A549 (cell line): ENCODE results near the gene MLST8. TPM values are rescaled to one million over a fixed set of nuclear protein-coding genes. Genes with fewer than 3 reads are reported as not detected.
A peak's percentile ranks its signal among the peaks of the same experiment; 100 is the strongest.

Experiments
- ATAC-seq, 2 experiments: fragments of 200-7000 bp in 1 of 2; fragments of >200 bp in 1 of 2; cut with Nextera tagmentation in 1 of 2; cut with Tn5 transposase in 1 of 2; 3 replicates each; pipeline versions ENCODE4 v1.8.0 to v1.9.1; 2018 to 2020; ENCODE audit warnings: mild to moderate bottlenecking in 1 of 2, moderate library complexity in 1 of 2
- CTCF ChIA-PET: fragments of 300-600 bp; sonication (Branson Sonifier 250); formaldehyde crosslinking; extraction: SDS; loops from one replicate; lab custom pipeline; 2021; ENCODE audit warnings: antibody characterized with exemption, inconsistent platforms; lab: Yijun Ruan, JAX
- POLR2A ChIA-PET: fragments of 350-600 bp; formaldehyde crosslinking; extraction: SDS; loops from one replicate; lab custom pipeline; 2021; ENCODE audit warnings: antibody characterized with exemption, inconsistent platforms; lab: Yijun Ruan, JAX
- DNase-seq, 2 experiments: peaks; one replicate each; pipeline versions ENCODE4 v3.0.0 to v3.0.0-alpha.2; 2011 to 2016; ENCODE audit warnings: low read depth in 1 of 2, low spot score in 1 of 2
- FAIRE-seq: peaks from 2 replicates; lab custom pipeline; 2011; peaks lifted over from hg19 to GRCh38; lab: Jason Lieb, UNC
- H3K27ac ChIP-seq, 2 experiments: fragments of >200 bp; sonication (Bioruptor Twin); formaldehyde crosslinking; 3 replicates each; pipeline ENCODE4 v1.5.1; 2016 to 2017
- H3K4me1 ChIP-seq: fragments of >200 bp; sonication (Bioruptor Twin); formaldehyde crosslinking; 3 replicates; pipeline ENCODE4 v1.6.1; 2016
- H3K4me2 ChIP-seq: fragments of >200 bp; sonication (Bioruptor Twin); formaldehyde crosslinking; 3 replicates; pipeline ENCODE4 v1.6.1; 2016
- H3K4me3 ChIP-seq: fragments of >200 bp; sonication (Bioruptor Twin); formaldehyde crosslinking; 3 replicates; pipeline ENCODE4 v1.5.1; 2016
- H3K9me3 ChIP-seq: fragments of >200 bp; sonication (Bioruptor Twin); formaldehyde crosslinking; 3 replicates; pipeline ENCODE4 v1.6.1; 2016
- BHLHE40 ChIP-seq: IDR thresholded peaks from 2 replicates; pipeline ENCODE4 v1.6.1; 2012; ENCODE audit warnings: low read depth, low read length, inconsistent platforms
- CHD2 ChIP-seq: fragments of 150-350 bp; IDR thresholded peaks from 2 replicates; pipeline ENCODE4 v1.6.1; 2014; ENCODE audit warnings: low read length; ENCODE audit not compliant: partially characterized antibody
- CHD4 ChIP-seq: fragments of 200-600 bp; sonication (generic); IDR thresholded peaks from 2 replicates; pipeline ENCODE4 v1.6.1; 2016; ENCODE audit warnings: antibody characterized with exemption, mild to moderate bottlenecking, borderline replicate concordance
- EHF ChIP-seq: fragments of 250-450 bp; sonication (Bioruptor Pico); IDR thresholded peaks from 2 replicates; pipeline ENCODE4 v1.5.0; 2020; ENCODE audit warnings: mild to moderate bottlenecking
- EHMT2 ChIP-seq: fragments of 200-600 bp; sonication (generic); IDR thresholded peaks from 2 replicates; pipeline ENCODE4 v1.6.1; 2016; ENCODE audit warnings: antibody characterized with exemption, low read depth, mild to moderate bottlenecking, moderate library complexity
- EP300 ChIP-seq, 2 experiments: fragments of >200 bp; sonication (Bioruptor Twin); formaldehyde crosslinking; IDR thresholded peaks; 2 replicates in 1 of 2; 3 replicates in 1 of 2; pipeline ENCODE4 v1.6.1; 2016 to 2017
- FOSB ChIP-seq: fragments of 250-450 bp; sonication (Bioruptor Pico); IDR thresholded peaks from 2 replicates; pipeline ENCODE4 v1.5.0; 2020; ENCODE audit warnings: mild to moderate bottlenecking, moderate library complexity
- GATA3 ChIP-seq: IDR thresholded peaks from 2 replicates; pipeline ENCODE4 v1.6.1; 2012; ENCODE audit warnings: borderline replicate concordance
- HDAC2 ChIP-seq: fragments of 200-600 bp; sonication (generic); IDR thresholded peaks from 2 replicates; pipeline ENCODE4 v1.6.1; 2016
- HOXA7 ChIP-seq: fragments of 250-450 bp; sonication (Bioruptor Pico); IDR thresholded peaks from 2 replicates; pipeline ENCODE4 v1.5.0; 2020; ENCODE audit warnings: mild to moderate bottlenecking, moderate library complexity
- HOXB13 ChIP-seq: fragments of 250-450 bp; sonication (Bioruptor Pico); IDR thresholded peaks from 2 replicates; pipeline ENCODE4 v1.5.0; 2020; ENCODE audit warnings: low read depth, mild to moderate bottlenecking, moderate library complexity
- JUN ChIP-seq, 2 experiments: fragments of >200 bp; sonication (Bioruptor Twin); formaldehyde crosslinking; IDR thresholded peaks; 2 replicates in 1 of 2; 3 replicates in 1 of 2; pipeline ENCODE4 v1.6.1; 2016 to 2017
- KDM5A ChIP-seq: fragments of 200-600 bp; sonication (generic); IDR thresholded peaks from 2 replicates; pipeline ENCODE4 v1.6.1; 2016; ENCODE audit warnings: antibody characterized with exemption, mild to moderate bottlenecking
- NFE2L2 ChIP-seq: fragments of 150-350 bp; conservative IDR thresholded peaks from 2 replicates; pipeline ENCODE4 v1.6.1; 2014; ENCODE audit warnings: low read length
- NR3C1 ChIP-seq: fragments of >200 bp; sonication (Bioruptor Twin); formaldehyde crosslinking; IDR thresholded peaks from 3 replicates; pipeline ENCODE4 v1.6.1; 2017
- RAD21 ChIP-seq, 2 experiments: fragments of >200 bp in 1 of 2; sonication (Bioruptor Twin) in 1 of 2; formaldehyde crosslinking in 1 of 2; IDR thresholded peaks in 1 of 2; conservative IDR thresholded peaks in 1 of 2; 2 replicates in 1 of 2; 3 replicates in 1 of 2; pipeline ENCODE4 v1.6.1; 2012 to 2018; ENCODE audit warnings: inconsistent platforms in 1 of 2
- RARB ChIP-seq: fragments of 250-450 bp; sonication (Bioruptor Pico); IDR thresholded peaks from 2 replicates; pipeline ENCODE4 v1.8.0; 2021; ENCODE audit warnings: mild to moderate bottlenecking, moderate library complexity
- RNF2 ChIP-seq: fragments of 200-600 bp; sonication (generic); IDR thresholded peaks from 2 replicates; pipeline ENCODE4 v1.6.1; 2016; ENCODE audit warnings: low read depth, mild to moderate bottlenecking, antibody characterized with exemption, moderate library complexity, borderline replicate concordance
- TFCP2L1 ChIP-seq: fragments of 250-450 bp; sonication (Bioruptor Pico); IDR thresholded peaks from 2 replicates; pipeline ENCODE4 v1.5.0; 2021; ENCODE audit warnings: mild to moderate bottlenecking
- ZSCAN20 ChIP-seq: fragments of 250-450 bp; sonication (Bioruptor Pico); IDR thresholded peaks from 2 replicates; pipeline ENCODE4 v1.8.0; 2022; ENCODE audit warnings: mild to moderate bottlenecking, moderate library complexity
- WGBS: methylation state at CpG from one replicate; pipeline ENCODE4 v1.1.6; 2017; ENCODE audit errors: missing lambda C conversion rate; 5-methylcytosine and 5-hydroxymethylcytosine counted together
- polyA plus RNA-seq, 4 experiments: library from polyadenylated mRNA; depleted of rRNA in 3 of 4; stranded (reverse); fragments of >200 nt; fragmentation: RNase III in 1 of 4; extraction: RNeasy Plus Mini Kit Qiagen cat#74134 plus additional on column Dnase treatment in 1 of 4; gene quantifications; 2 replicates in 3 of 4; 3 replicates in 1 of 4; pipeline ENCODE4 v1.2.3, GENCODE V29; 2011 to 2017
- TF ChIP-seq, protein P1 (sequence below): fragments of >200 bp; sonication (Bioruptor Twin); formaldehyde crosslinking; IDR thresholded peaks from 3 replicates; pipeline ENCODE4 v1.5.1; 2016
- TF ChIP-seq, protein P2 (sequence below): fragments of 250-450 bp; sonication (Bioruptor Pico); IDR thresholded peaks from 2 replicates; pipeline ENCODE4 v1.5.0; 2020; ENCODE audit warnings: low read depth, mild to moderate bottlenecking, moderate library complexity
- TF ChIP-seq, protein P3 (sequence below): fragments of 250-450 bp; sonication (Bioruptor Pico); IDR thresholded peaks from 2 replicates; pipeline ENCODE4 v1.5.0; 2021; ENCODE audit warnings: mild to moderate bottlenecking, moderate library complexity, borderline replicate concordance
- TF ChIP-seq, protein P4 (sequence below): IDR thresholded peaks from 2 replicates; pipeline ENCODE4 v1.6.1; 2012
- TF ChIP-seq, protein P5 (sequence below): IDR thresholded peaks from 2 replicates; pipeline ENCODE4 v1.6.1; 2012; ENCODE audit warnings: low read depth, borderline replicate concordance

The MLST8 gene
- polyA plus RNA-seq, 2 of the 4 experiments (the other 2 are of a cell fraction) = 46.8 to 53.9 TPM

DNA sequence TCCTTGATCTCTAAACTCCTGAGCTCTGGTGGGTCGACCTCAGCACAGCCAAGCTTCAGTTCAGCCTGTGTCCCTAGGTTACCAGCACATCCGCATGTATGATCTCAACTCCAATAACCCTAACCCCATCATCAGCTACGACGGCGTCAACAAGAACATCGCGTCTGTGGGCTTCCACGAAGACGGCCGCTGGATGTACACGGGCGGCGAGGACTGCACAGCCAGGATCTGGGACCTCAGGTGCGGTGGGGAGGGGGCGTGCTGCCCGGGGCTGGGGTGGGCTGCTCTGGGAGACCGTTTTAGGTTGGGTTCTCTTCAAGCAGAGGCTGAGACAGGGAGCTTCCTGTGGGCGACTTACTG lies 1.1 kb downstream of the MLST8 start:
- no peak for TF ChIP-seq BHLHE40
- no peak for TF ChIP-seq CHD2
- TF ChIP-seq HOXB13 (CRISPR knock-in tag) = no peak
- no peak for TF ChIP-seq CHD4
- TF ChIP-seq, protein P1, sequence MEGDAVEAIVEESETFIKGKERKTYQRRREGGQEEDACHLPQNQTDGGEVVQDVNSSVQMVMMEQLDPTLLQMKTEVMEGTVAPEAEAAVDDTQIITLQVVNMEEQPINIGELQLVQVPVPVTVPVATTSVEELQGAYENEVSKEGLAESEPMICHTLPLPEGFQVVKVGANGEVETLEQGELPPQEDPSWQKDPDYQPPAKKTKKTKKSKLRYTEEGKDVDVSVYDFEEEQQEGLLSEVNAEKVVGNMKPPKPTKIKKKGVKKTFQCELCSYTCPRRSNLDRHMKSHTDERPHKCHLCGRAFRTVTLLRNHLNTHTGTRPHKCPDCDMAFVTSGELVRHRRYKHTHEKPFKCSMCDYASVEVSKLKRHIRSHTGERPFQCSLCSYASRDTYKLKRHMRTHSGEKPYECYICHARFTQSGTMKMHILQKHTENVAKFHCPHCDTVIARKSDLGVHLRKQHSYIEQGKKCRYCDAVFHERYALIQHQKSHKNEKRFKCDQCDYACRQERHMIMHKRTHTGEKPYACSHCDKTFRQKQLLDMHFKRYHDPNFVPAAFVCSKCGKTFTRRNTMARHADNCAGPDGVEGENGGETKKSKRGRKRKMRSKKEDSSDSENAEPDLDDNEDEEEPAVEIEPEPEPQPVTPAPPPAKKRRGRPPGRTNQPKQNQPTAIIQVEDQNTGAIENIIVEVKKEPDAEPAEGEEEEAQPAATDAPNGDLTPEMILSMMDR = no peak
- TF ChIP-seq NFE2L2 = no peak
- Histone ChIP-seq H3K4me3 (peak overlapping the region; percentile 83), H3K4me2 (peak overlapping the region; percentile 99), H3K9me3 (no peaks in the 10 kb centered on the region), H3K27ac (peak overlapping the region; percentile 97 to 98), H3K4me1 (peaks cover 14% of the 10 kb centered on the region; the same call in 2 of the 3 replicates)
- ATAC-seq (no peak), DNase-seq (no peak), FAIRE-seq (no peak)
- POLR2A ChIA-PET = interaction anchor here (0.9 to 3.0 kb wide), 3 partner anchors 9 to 51 kb away, joined by 4 to 31 read pairs (median 16); partner anchors contain the start of genes ECI1, PGP and TRAF7
- CTCF ChIA-PET = interaction anchor here (1.0 to 4.8 kb wide), 5 partner anchors 8 to 294 kb away, joined by 3 to 28 read pairs (median 3); partner anchors contain the start of genes ECI1 and PGP
- WGBS = 89% methylated on average over 13 of the region's 18 CpGs

DNA sequence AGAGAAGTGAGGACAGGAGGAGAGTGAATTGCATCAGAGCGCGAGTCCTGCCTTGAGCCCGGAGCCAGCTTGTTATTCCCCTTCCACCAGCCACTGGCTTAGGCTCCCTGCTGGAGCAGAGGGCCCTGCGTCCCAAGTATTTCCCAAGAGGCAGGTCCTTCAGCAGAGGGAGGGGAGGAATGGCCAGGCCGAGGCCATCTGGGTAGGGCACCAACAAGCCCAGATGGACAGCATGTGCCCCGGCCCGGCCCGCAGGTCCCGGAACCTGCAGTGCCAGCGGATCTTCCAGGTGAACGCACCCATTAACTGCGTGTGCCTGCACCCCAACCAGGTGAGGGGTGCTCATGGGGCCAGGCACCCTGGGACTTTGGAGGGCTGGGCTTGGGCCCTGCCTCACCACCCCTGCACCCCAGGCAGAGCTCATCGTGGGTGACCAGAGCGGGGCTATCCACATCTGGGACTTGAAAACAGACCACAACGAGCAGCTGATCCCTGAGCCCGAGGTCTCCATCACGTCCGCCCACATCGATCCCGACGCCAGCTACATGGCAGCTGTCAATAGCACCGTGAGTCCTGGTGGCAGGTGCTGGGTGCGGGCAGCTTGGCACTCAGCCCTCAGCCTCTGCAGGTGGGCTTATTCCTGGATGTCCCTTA lies 1.7 kb downstream of the MLST8 start:
- POLR2A ChIA-PET = interaction anchor here (2.5 to 3.0 kb wide), 2 partner anchors 8 to 52 kb away, joined by 16 to 31 read pairs; partner anchors contain the start of genes PGP and TRAF7
- no peak for DNase-seq
- no peak for TF ChIP-seq FOSB (CRISPR knock-in tag)
- TF ChIP-seq TFCP2L1 (CRISPR knock-in tag) = no peak
- no peak for TF ChIP-seq GATA3
- TF ChIP-seq EHF = no peak
- TF ChIP-seq, protein P2, sequence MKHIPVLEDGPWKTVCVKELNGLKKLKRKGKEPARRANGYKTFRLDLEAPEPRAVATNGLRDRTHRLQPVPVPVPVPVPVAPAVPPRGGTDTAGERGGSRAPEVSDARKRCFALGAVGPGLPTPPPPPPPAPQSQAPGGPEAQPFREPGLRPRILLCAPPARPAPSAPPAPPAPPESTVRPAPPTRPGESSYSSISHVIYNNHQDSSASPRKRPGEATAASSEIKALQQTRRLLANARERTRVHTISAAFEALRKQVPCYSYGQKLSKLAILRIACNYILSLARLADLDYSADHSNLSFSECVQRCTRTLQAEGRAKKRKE = no peak
- TF ChIP-seq, all 56 proteins: peak for 0
- 94% methylated on average over 23 of the region's 23 CpGs for WGBS
- peak overlapping the region; percentile 99 for H3K4me2 ChIP-seq
- peak overlapping the region; percentile 83 for H3K4me3 ChIP-seq
- CTCF ChIA-PET = interaction anchor here (1.0 to 4.8 kb wide), 6 partner anchors 8 to 294 kb away, joined by 3 to 28 read pairs (median 3); partner anchors contain the start of genes ECI1 and PGP
- H3K27ac ChIP-seq = peak overlapping the region; percentile 97 to 98; a peak in 5 of 6 replicates
- H3K9me3 ChIP-seq = no peaks in the 10 kb centered on the region
- FAIRE-seq (no peak), ATAC-seq (no peak)
- peaks cover 16% of the 10 kb centered on the region for H3K4me1 ChIP-seq

DNA sequence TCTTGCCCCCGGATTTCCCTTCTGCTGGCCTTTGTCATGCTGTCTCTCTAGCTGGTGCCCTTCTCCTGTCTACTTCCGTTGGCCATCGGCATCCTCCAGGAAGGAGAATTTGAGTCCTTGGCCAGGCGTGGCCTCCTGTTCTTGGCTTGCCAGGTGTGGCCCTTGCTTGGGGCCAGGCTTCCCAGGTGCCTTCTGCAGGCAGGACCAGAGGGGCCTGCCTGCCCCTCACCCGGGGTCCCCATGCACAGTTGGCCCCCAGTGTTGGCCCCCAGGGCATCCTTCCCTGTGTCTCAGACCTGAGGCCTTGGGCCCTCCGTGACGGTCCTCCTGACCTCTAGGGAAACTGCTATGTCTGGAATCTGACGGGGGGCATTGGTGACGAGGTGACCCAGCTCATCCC lies 2.6 kb downstream of the MLST8 start:
- DNase-seq = no peak
- POLR2A ChIA-PET = no interaction called here
- Histone ChIP-seq H3K27ac (no peak overlapping the region), H3K4me2 (no peak overlapping the region), H3K9me3 (no peaks in the 10 kb centered on the region), H3K4me3 (no peak overlapping the region), H3K4me1 (peaks cover 25% of the 10 kb centered on the region)
- TF ChIP-seq RNF2 = no peak
- no peak for TF ChIP-seq GATA3
- TF ChIP-seq, protein P3, sequence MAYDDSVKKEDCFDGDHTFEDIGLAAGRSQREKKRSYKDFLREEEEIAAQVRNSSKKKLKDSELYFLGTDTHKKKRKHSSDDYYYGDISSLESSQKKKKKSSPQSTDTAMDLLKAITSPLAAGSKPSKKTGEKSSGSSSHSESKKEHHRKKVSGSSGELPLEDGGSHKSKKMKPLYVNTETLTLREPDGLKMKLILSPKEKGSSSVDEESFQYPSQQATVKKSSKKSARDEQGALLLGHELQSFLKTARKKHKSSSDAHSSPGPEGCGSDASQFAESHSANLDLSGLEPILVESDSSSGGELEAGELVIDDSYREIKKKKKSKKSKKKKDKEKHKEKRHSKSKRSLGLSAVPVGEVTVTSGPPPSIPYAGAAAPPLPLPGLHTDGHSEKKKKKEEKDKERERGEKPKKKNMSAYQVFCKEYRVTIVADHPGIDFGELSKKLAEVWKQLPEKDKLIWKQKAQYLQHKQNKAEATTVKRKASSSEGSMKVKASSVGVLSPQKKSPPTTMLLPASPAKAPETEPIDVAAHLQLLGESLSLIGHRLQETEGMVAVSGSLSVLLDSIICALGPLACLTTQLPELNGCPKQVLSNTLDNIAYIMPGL (CRISPR knock-in tag) = no peak
- TF ChIP-seq HOXA7 (CRISPR knock-in tag) = no peak
- no peak for TF ChIP-seq KDM5A
- TF ChIP-seq RARB (CRISPR knock-in tag) = no peak
- TF ChIP-seq EHMT2 = no peak
- no peak for TF ChIP-seq NR3C1
- TF ChIP-seq, protein P4, sequence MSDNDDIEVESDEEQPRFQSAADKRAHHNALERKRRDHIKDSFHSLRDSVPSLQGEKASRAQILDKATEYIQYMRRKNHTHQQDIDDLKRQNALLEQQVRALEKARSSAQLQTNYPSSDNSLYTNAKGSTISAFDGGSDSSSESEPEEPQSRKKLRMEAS = no peak
- TF ChIP-seq RAD21 (conservative IDR thresholded peaks at IDR 0.05 in 1 of 2, IDR thresholded peaks at IDR 0.05 in 1 of 2) = no peak
- TF ChIP-seq, protein P5, sequence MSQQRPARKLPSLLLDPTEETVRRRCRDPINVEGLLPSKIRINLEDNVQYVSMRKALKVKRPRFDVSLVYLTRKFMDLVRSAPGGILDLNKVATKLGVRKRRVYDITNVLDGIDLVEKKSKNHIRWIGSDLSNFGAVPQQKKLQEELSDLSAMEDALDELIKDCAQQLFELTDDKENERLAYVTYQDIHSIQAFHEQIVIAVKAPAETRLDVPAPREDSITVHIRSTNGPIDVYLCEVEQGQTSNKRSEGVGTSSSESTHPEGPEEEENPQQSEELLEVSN = no peak
- TF ChIP-seq JUN (IDR thresholded peaks at IDR 0.05) = no peak
- no peak for TF ChIP-seq BHLHE40
- TF ChIP-seq FOSB (CRISPR knock-in tag) = no peak
- no peak for TF ChIP-seq EP300 (IDR thresholded peaks at IDR 0.05)
- no peak for TF ChIP-seq HDAC2
- TF ChIP-seq ZSCAN20 (CRISPR knock-in tag) = no peak
- TF ChIP-seq HOXB13 (CRISPR knock-in tag) = no peak
- no peak for FAIRE-seq
- 94% methylated on average over 8 of the region's 9 CpGs for WGBS
- no peak for ATAC-seq
- CTCF ChIA-PET = interaction anchor here (1.1 to 4.8 kb wide), 3 partner anchors 13 to 293 kb away, joined by 3 to 28 read pairs (median 3); no protein-coding TSS in a partner anchor
